Ammon's horn (tissue), 1 donor: ENCODE data around the gene TNS1.
A peak's percentile ranks its signal among the peaks of the same experiment; 100 is the strongest.

Source experiments
- DNase-seq: peaks from one replicate; pipeline ENCODE4 v3.0.0-alpha.2; 2016; ENCODE audit warnings: low spot score

Gene TNS1

GRCh38 chr2:217929757-217930707 is 72.8 kb downstream of the TNS1 start:
- DNase-seq: no peak

- DNase-seq: no peak
Observed at GRCh38 chr2:217929272-217929671, 73.5 kb downstream of the TNS1 start.

- DNase-seq: no peak
Observed at GRCh38 chr2:217928324-217929181, 74.2 kb downstream of the TNS1 start.

- DNase-seq: no peak
Observed at GRCh38 chr2:217927601-217928323, 75.0 kb downstream of the TNS1 start.

- no peak for DNase-seq
Observed at GRCh38 chr2:217926801-217927200, 76.0 kb downstream of the TNS1 start.

GRCh38 chr2:217924346-217924901 is 78.4 kb downstream of the TNS1 start:
- DNase-seq: no peak

- DNase-seq: no peak
Observed at GRCh38 chr2:217923007-217923686, 79.6 kb downstream of the TNS1 start.

GRCh38 chr2:217922101-217923006 is 80.4 kb downstream of the TNS1 start:
- no peak for DNase-seq

- no peak for DNase-seq
Observed at GRCh38 chr2:217920879-217921603, 81.8 kb downstream of the TNS1 start.

GRCh38 chr2:217919781-217920351 is 82.9 kb downstream of the TNS1 start:
- no peak for DNase-seq

GRCh38 chr2:217919204-217919603 is 83.6 kb downstream of the TNS1 start:
- no peak for DNase-seq

- DNase-seq: peak; percentile 48
Observed at GRCh38 chr2:217918308-217919024, 84.3 kb downstream of the TNS1 start.

- DNase-seq: no peak
Observed at GRCh38 chr2:217916504-217917254, 86.1 kb downstream of the TNS1 start.

- DNase-seq: no peak
Observed at GRCh38 chr2:217915706-217916105, 87.1 kb downstream of the TNS1 start.

- no peak for DNase-seq
Observed at GRCh38 chr2:217914878-217915277, 87.9 kb downstream of the TNS1 start.

GRCh38 chr2:217914078-217914477 is 88.7 kb downstream of the TNS1 start:
- DNase-seq: no peak

- peak; percentile 55 for DNase-seq
Observed at GRCh38 chr2:217913436-217913835, 89.4 kb downstream of the TNS1 start.
